ENCODE measurements around the gene ADPRHL1. TPM values are rescaled to one million over a fixed set of nuclear protein-coding genes. Genes with fewer than 3 reads are reported as not detected.

ADPRHL1 gene
- total and polyA plus RNA-seq, 5 donors from 2014 or later = 0.24 to 0.64 (median 0.56) TPM; not detected in 1

DNA sequence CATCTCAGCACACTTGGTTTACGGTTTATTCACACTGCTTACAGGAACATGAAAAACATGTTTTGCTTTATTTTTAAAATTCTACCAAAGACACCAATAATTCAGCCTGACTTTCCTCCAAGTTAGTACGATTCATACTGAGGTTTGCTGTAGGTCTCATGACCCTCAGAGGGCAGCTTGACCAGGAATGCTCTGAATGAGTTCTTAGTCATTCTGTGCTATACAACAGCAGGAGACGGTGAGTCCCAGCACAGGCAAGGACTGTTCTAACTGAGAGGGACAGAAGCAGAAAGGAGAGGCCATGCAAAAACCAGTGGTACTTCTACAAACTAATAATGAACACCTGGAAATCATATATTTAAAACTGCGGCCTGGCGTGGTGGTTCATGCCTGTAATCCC lies 95.8 kb downstream of the ADPRHL1 start:
- Histone ChIP-seq H3K4me3 (ENCODE audit: low read depth, low read length) (no peak overlapping the region), H3K36me3 (ENCODE audit: control insufficient read depth, insufficient read depth, low read length) (no peaks in the 10 kb centered on the region), H3K9me3 (ENCODE audit: control insufficient read depth in 2 of 2, low read length in 2 of 2) (no peaks in the 10 kb centered on the region), H3K27ac (ENCODE audit: insufficient read depth, low read length, poor library complexity, severe bottlenecking) (no peak overlapping the region), H3K4me1 (ENCODE audit: control insufficient read depth, insufficient read depth, low read length, poor library complexity, severe bottlenecking) (no peaks in the 10 kb centered on the region), H3K27me3 (ENCODE audit: control insufficient read depth, insufficient read depth, low read length) (peaks cover 14% of the 10 kb centered on the region)
- ATAC-seq (ENCODE audit: low read depth in 2 of 2) (no peak), DNase-seq (no peak)
- Mint-ChIP-seq H3K9me3 (no peaks in the 10 kb centered on the region), H3K27me3 (peaks cover 42% of the 10 kb centered on the region), H3K27ac (no peak overlapping the region), H3K4me1 (peaks cover 0 to 1% (median 0%) of the 10 kb centered on the region in 4 donors), H3K36me3 (no peaks in the 10 kb centered on the region), H3K4me3 (no peak overlapping the region)

DNA sequence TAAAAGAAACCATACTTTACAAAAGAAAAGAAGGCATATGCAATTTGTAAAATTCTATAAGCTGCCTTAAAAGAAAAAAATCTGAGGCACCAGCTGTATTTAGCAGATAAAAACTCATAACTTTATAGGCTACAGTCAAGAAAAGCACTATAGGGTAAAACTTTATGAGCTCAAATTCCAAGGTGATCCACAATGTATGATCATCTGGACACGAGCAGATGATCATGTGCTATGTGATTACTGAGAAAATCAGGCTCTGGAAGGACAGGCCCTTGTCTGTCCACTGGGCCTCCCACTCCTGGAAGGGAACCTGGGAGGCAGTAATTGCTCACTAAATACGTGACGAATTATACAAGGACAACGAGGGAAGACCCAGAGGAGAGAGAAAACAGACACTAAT lies 96.7 kb downstream of the ADPRHL1 start:
- Mint-ChIP-seq H3K4me1 (no peaks in the 10 kb centered on the region), H3K27me3 (peaks cover 33% of the 10 kb centered on the region), H3K9me3 (no peaks in the 10 kb centered on the region), H3K36me3 (no peaks in the 10 kb centered on the region), H3K27ac (no peak overlapping the region), H3K4me3 (no peak overlapping the region)
- ATAC-seq (ENCODE audit: low read depth in 2 of 2) = no peak
- H3K4me1 ChIP-seq (ENCODE audit: control insufficient read depth, insufficient read depth, low read length, poor library complexity, severe bottlenecking) = no peaks in the 10 kb centered on the region
- H3K4me3 ChIP-seq (ENCODE audit: low read depth, low read length) = no peak overlapping the region
- H3K27me3 ChIP-seq (ENCODE audit: control insufficient read depth, insufficient read depth, low read length) = peaks cover 14% of the 10 kb centered on the region
- DNase-seq = no peak
- no peak overlapping the region for H3K27ac ChIP-seq (ENCODE audit: insufficient read depth, low read length, poor library complexity, severe bottlenecking)
- no peaks in the 10 kb centered on the region for H3K36me3 ChIP-seq (ENCODE audit: control insufficient read depth, insufficient read depth, low read length)
- H3K9me3 ChIP-seq (ENCODE audit: control insufficient read depth in 2 of 2, low read length in 2 of 2) = no peaks in the 10 kb centered on the region

DNA sequence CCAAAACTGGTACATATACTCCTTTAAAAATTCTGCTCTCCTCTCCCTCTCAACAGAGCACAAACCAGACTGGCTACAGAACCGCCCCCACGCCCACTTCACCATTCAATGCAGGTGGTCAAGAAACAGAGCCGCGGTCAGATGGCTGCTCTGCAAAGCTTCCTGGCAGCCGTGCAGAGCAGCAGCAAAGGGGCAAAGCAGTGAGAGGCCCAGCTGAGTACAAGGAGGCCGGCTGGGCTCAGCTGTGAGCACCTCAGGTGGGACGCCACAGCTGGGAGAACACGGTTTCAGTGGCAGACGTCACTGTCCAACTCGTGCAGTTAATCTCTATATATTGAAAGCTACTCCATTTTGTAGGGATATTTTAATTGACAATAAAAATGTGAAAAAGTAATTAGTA lies 97.7 kb downstream of the ADPRHL1 start:
- no peak for DNase-seq
- Mint-ChIP-seq H3K27ac (no peak overlapping the region), H3K4me1 (no peaks in the 10 kb centered on the region), H3K27me3 (peaks cover 23% of the 10 kb centered on the region), H3K4me3 (no peak overlapping the region), H3K9me3 (no peaks in the 10 kb centered on the region), H3K36me3 (no peaks in the 10 kb centered on the region)
- no peak overlapping the region for H3K4me3 ChIP-seq (ENCODE audit: low read depth, low read length)
- no peaks in the 10 kb centered on the region for H3K36me3 ChIP-seq (ENCODE audit: control insufficient read depth, insufficient read depth, low read length)
- peaks cover 8% of the 10 kb centered on the region for H3K27me3 ChIP-seq (ENCODE audit: control insufficient read depth, insufficient read depth, low read length)
- H3K9me3 ChIP-seq (ENCODE audit: control insufficient read depth in 2 of 2, low read length in 2 of 2) = no peaks in the 10 kb centered on the region
- ATAC-seq (ENCODE audit: low read depth in 2 of 2) = no peak
- H3K27ac ChIP-seq (ENCODE audit: insufficient read depth, low read length, poor library complexity, severe bottlenecking) = no peak overlapping the region
- no peaks in the 10 kb centered on the region for H3K4me1 ChIP-seq (ENCODE audit: control insufficient read depth, insufficient read depth, low read length, poor library complexity, severe bottlenecking)

DNA sequence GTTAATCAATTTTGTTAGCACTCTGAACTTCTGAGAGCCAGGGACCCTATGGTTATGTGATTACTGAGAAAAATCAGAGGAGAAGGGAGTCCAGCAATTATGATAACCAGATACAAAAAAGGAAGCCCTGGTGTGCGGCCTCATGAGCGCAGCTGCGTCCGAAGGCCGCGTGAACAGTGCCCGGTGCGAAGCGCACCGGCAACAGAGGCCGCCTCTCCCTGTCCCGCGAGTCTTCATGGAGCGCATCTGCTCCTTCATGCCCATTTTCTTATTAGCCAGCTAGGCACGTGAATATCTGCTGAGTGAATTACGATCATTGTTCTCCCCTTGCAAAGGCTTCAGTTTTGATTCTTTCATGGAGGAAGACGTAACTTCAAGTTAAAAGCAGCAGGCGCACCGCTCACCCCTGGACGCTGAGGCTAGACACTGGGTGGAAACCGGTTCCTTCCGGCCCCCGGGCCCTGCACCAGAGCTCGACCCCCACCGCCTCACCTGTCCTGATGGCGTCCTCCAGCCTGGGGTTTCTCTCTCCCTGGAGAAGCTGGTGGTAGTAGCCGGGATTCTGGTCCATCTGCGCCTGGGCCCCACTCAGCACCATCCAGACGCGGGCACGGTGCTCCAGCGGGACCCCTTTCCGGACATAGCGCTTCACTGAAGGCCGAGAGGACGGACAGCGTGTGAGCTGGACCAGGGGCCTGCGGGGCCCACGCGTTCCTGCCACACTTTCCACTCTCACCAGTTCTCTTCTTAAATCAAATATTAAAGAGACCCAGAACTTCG lies 98.3 kb downstream of the ADPRHL1 start:
- no peak overlapping the region for H3K4me3 Mint-ChIP-seq
- Histone ChIP-seq H3K4me3 (ENCODE audit: low read depth, low read length) (no peak overlapping the region), H3K36me3 (ENCODE audit: control insufficient read depth, insufficient read depth, low read length) (no peaks in the 10 kb centered on the region), H3K27ac (ENCODE audit: insufficient read depth, low read length, poor library complexity, severe bottlenecking) (no peak overlapping the region), H3K9me3 (ENCODE audit: control insufficient read depth in 2 of 2, low read length in 2 of 2) (no peaks in the 10 kb centered on the region), H3K4me1 (ENCODE audit: control insufficient read depth, insufficient read depth, low read length, poor library complexity, severe bottlenecking) (no peaks in the 10 kb centered on the region), H3K27me3 (ENCODE audit: control insufficient read depth, insufficient read depth, low read length) (peaks cover 4% of the 10 kb centered on the region)
- ATAC-seq (ENCODE audit: low read depth in 2 of 2) (no peak), DNase-seq (no peak)
- no peaks in the 10 kb centered on the region for H3K9me3 Mint-ChIP-seq
- peaks cover 17% of the 10 kb centered on the region for H3K27me3 Mint-ChIP-seq
- H3K4me1 Mint-ChIP-seq = no peaks in the 10 kb centered on the region
- no peak overlapping the region for H3K27ac Mint-ChIP-seq
- H3K36me3 Mint-ChIP-seq = no peaks in the 10 kb centered on the region

DNA sequence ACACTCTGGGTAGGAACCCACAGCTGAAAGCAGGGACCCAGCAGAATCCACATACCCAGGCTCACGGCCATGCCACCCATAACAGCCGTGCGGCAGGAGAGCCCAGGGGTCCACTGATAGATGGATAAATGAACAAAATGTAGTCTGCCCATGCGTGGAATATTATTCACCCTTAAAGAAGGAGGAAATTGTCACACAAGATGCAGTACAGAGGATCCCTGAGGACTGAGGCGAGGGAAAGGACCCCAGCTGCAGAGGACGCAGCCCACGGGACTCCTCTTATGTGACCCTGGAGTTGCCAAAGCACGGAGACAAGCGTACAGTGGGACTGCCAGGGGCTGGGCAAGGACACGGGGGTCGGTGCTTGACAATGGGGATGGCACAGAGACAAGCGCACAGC lies 100.0 kb downstream of the ADPRHL1 start:
- H3K4me3 ChIP-seq (ENCODE audit: low read depth, low read length) = no peak overlapping the region
- H3K4me1 ChIP-seq (ENCODE audit: control insufficient read depth, insufficient read depth, low read length, poor library complexity, severe bottlenecking) = no peaks in the 10 kb centered on the region
- Mint-ChIP-seq H3K9me3 (no peaks in the 10 kb centered on the region), H3K4me1 (no peaks in the 10 kb centered on the region), H3K27me3 (peaks cover 5% of the 10 kb centered on the region), H3K4me3 (no peak overlapping the region), H3K36me3 (no peaks in the 10 kb centered on the region), H3K27ac (no peak overlapping the region)
- H3K27ac ChIP-seq (ENCODE audit: insufficient read depth, low read length, poor library complexity, severe bottlenecking) = no peak overlapping the region
- no peaks in the 10 kb centered on the region for H3K36me3 ChIP-seq (ENCODE audit: control insufficient read depth, insufficient read depth, low read length)
- ATAC-seq (ENCODE audit: low read depth in 2 of 2) (no peak), DNase-seq (no peak)
- no peaks in the 10 kb centered on the region for H3K9me3 ChIP-seq (ENCODE audit: control insufficient read depth in 2 of 2, low read length in 2 of 2)
- H3K27me3 ChIP-seq (ENCODE audit: control insufficient read depth, insufficient read depth, low read length) = no peaks in the 10 kb centered on the region

DNA sequence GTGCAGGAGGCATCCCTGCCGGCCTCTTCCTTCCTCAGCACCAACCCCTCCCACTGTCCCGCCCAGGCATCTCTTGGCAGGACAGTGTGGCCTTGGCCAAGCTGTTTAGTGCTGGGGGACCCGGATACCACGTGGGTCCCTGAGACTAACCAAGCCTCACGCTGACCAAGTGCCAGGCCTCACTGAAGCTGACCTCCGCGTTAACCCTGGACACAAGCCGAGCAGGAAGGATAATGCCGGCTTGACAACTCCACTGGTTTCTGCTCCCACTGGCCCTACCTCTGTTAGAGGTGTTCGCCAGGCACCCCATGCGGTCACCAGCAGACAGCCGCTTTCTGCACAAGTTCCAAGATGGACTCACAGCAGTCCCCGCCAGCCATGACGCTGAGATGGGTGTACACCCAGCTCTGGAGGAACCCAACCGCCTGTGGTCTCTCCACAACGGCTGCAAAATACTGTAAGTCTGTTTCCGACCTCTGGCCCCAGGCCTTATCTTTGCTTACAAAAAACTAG lies 101.7 kb downstream of the ADPRHL1 start:
- Histone ChIP-seq H3K36me3 (ENCODE audit: control insufficient read depth, insufficient read depth, low read length) (no peaks in the 10 kb centered on the region), H3K27ac (ENCODE audit: insufficient read depth, low read length, poor library complexity, severe bottlenecking) (no peak overlapping the region), H3K4me1 (ENCODE audit: control insufficient read depth, insufficient read depth, low read length, poor library complexity, severe bottlenecking) (no peaks in the 10 kb centered on the region), H3K4me3 (ENCODE audit: low read depth, low read length) (no peak overlapping the region), H3K9me3 (ENCODE audit: control insufficient read depth in 2 of 2, low read length in 2 of 2) (peaks cover 0 to 4% of the 10 kb centered on the region in 2 experiments), H3K27me3 (ENCODE audit: control insufficient read depth, insufficient read depth, low read length) (no peaks in the 10 kb centered on the region)
- no peaks in the 10 kb centered on the region for H3K27me3 Mint-ChIP-seq
- no peaks in the 10 kb centered on the region for H3K36me3 Mint-ChIP-seq
- H3K9me3 Mint-ChIP-seq = peaks cover 0 to 2% (median 0%) of the 10 kb centered on the region in 7 donors
- DNase-seq = no peak
- no peak overlapping the region for H3K27ac Mint-ChIP-seq
- no peaks in the 10 kb centered on the region for H3K4me1 Mint-ChIP-seq
- ATAC-seq (ENCODE audit: low read depth in 2 of 2) = no peak
- no peak overlapping the region for H3K4me3 Mint-ChIP-seq

DNA sequence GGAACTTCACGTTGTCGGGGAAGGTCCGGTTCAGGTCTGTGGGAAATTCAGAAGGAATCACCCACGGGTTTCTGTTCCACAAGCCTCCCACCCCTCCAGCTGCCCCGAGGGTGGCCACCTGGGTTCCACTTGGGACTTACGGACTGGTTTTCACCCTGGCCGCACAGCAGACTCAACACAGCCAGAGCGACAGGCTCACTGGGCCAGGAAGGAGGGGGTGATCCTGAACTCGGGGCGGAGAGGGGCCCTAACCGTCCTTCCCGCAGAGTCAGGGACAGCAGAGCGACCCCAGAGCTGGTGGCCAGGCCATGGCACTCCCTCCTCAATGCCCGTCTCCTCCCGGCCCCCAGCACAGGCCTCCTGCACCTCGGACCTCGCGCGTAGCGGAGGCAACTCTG lies 102.4 kb downstream of the ADPRHL1 start:
- peaks cover 0 to 2% (median 0%) of the 10 kb centered on the region in 7 donors for H3K9me3 Mint-ChIP-seq
- no peak overlapping the region for H3K27ac ChIP-seq (ENCODE audit: insufficient read depth, low read length, poor library complexity, severe bottlenecking)
- H3K36me3 Mint-ChIP-seq = no peaks in the 10 kb centered on the region
- H3K36me3 ChIP-seq (ENCODE audit: control insufficient read depth, insufficient read depth, low read length) = no peaks in the 10 kb centered on the region
- ATAC-seq (ENCODE audit: low read depth in 2 of 2) (no peak), DNase-seq (no peak)
- H3K4me1 Mint-ChIP-seq = no peaks in the 10 kb centered on the region
- H3K9me3 ChIP-seq (ENCODE audit: control insufficient read depth in 2 of 2, low read length in 2 of 2) = peaks cover 0 to 4% of the 10 kb centered on the region in 2 experiments
- no peak overlapping the region for H3K4me3 ChIP-seq (ENCODE audit: low read depth, low read length)
- no peaks in the 10 kb centered on the region for H3K27me3 Mint-ChIP-seq
- H3K27ac Mint-ChIP-seq = no peak overlapping the region
- no peaks in the 10 kb centered on the region for H3K27me3 ChIP-seq (ENCODE audit: control insufficient read depth, insufficient read depth, low read length)
- H3K4me1 ChIP-seq (ENCODE audit: control insufficient read depth, insufficient read depth, low read length, poor library complexity, severe bottlenecking) = no peaks in the 10 kb centered on the region
- no peak overlapping the region for H3K4me3 Mint-ChIP-seq

Data from CD4-positive, CD25-positive, alpha-beta regulatory T cell (primary cell).